K562 (cell line): Measurements from ENCODE around the gene UBE2M. TPM values are rescaled to one million over a fixed set of nuclear protein-coding genes. Genes with fewer than 3 reads are reported as not detected.

ENCODE experiments used
- ASH1L ChIP-seq: fragments of 450-650 bp; IDR thresholded peaks from 2 replicates; pipeline ENCODE4 v1.6.1; 2018; ENCODE audit warnings: borderline replicate concordance, mild to moderate bottlenecking, low read depth; ENCODE audit not compliant: partially characterized antibody
- ATF7 ChIP-seq: fragments of 450-650 bp; IDR thresholded peaks from 2 replicates; pipeline ENCODE4 v1.7.1; 2014; ENCODE audit warnings: mild to moderate bottlenecking, moderate library complexity
- IFI16 ChIP-seq: fragments of 250-450 bp; sonication (Bioruptor Pico); IDR thresholded peaks from 2 replicates; pipeline ENCODE4 v2.1.2; 2022; ENCODE audit warnings: mild to moderate bottlenecking, inconsistent platforms
- KDM5B ChIP-seq: fragments of 200-600 bp; sonication (generic); IDR thresholded peaks from 2 replicates; pipeline ENCODE4 v1.6.1; 2012; ENCODE audit warnings: low read depth, mild to moderate bottlenecking, moderate library complexity, low read length, control low read depth, inconsistent platforms; ENCODE audit not compliant: insufficient replicate concordance
- MCM3 ChIP-seq: fragments of 450-650 bp; IDR thresholded peaks from 2 replicates; pipeline ENCODE4 v1.6.1; 2016
- MLX ChIP-seq, 2 experiments: fragments of 450-650 bp in 1 of 2; sonication (generic) in 1 of 2; formaldehyde crosslinking; conservative IDR thresholded peaks; 2 replicates each; pipeline versions ENCODE4 v1.4.0 to v1.8.1; 2020 to 2022; ENCODE audit warnings: mild to moderate bottlenecking in 1 of 2, missing genetic modification reagents in 1 of 2
- RBM14 ChIP-seq: fragments of 200-400 bp; formaldehyde crosslinking; IDR thresholded peaks from 2 replicates; pipeline ENCODE4 v1.6.1; 2018; ENCODE audit warnings: low read depth, mild to moderate bottlenecking, low read length, moderate library complexity, borderline replicate concordance; ENCODE audit not compliant: insufficient read depth
- TAF9B ChIP-seq: fragments of 450-650 bp; IDR thresholded peaks from 2 replicates; pipeline ENCODE4 v1.6.1; 2018; ENCODE audit warnings: mild to moderate bottlenecking; ENCODE audit not compliant: partially characterized antibody
- YBX1 ChIP-seq: fragments of 450-650 bp; IDR thresholded peaks from 2 replicates; pipeline ENCODE4 v1.7.1; 2016; ENCODE audit warnings: mild to moderate bottlenecking
- ZBTB26 ChIP-seq: fragments of 450-650 bp; formaldehyde crosslinking; IDR thresholded peaks from 2 replicates; pipeline ENCODE4 v1.4.0; 2022; ENCODE audit warnings: missing genetic modification characterization
- ZMIZ1 ChIP-seq, 2 experiments: fragments of 150-350 bp in 1 of 2; IDR thresholded peaks; 2 replicates each; pipeline ENCODE4 v1.6.1; 2012 to 2016; ENCODE audit warnings: low read depth in 2 of 2, low read length in 2 of 2, mild to moderate bottlenecking in 1 of 2, moderate library complexity in 1 of 2
- polyA plus RNA-seq, 8 experiments: library from polyadenylated mRNA; depleted of rRNA in 4 of 8; stranded (reverse) in 5 of 8; unstranded in 3 of 8; fragments of >200 nt; fragmentation: Nextera tagmentation in 2 of 8; fragmentation: Illumina TruSeq in 1 of 8; extraction: Ambion mirVana in 2 of 8; extraction: Trizol in 1 of 8; gene quantifications; 2 replicates each; pipeline versions ENCODE4 v1.2.1 to v1.2.3, GENCODE V29; 2011 to 2014; ENCODE audit warnings: inconsistent platforms in 1 of 8, missing spikeins in 1 of 8
- total RNA-seq, 7 experiments: library from RNA; depleted of rRNA in 6 of 7; stranded (reverse); fragments of >200 nt in 6 of 7; fragmentation: Illumina TruSeq in 2 of 7; extraction: Trizol in 2 of 7; gene quantifications; 2 replicates each; pipeline versions ENCODE4 v1.2.1 to v1.2.3, GENCODE V29; 2011 to 2021; ENCODE audit warnings: low replicate concordance in 1 of 7
- TF ChIP-seq, protein P1 (sequence below): sonication (generic); formaldehyde crosslinking; IDR thresholded peaks from 2 replicates; pipeline ENCODE4 v1.8.1; 2023; ENCODE audit warnings: mild to moderate bottlenecking, missing genetic modification reagents

UBE2M gene
- total and polyA plus RNA-seq, 9 of the 15 experiments (the other 6 are each of a cell fraction or from before 2014, with no cell fraction given): 0.92 to 163 (median 85.7) TPM

DNA sequence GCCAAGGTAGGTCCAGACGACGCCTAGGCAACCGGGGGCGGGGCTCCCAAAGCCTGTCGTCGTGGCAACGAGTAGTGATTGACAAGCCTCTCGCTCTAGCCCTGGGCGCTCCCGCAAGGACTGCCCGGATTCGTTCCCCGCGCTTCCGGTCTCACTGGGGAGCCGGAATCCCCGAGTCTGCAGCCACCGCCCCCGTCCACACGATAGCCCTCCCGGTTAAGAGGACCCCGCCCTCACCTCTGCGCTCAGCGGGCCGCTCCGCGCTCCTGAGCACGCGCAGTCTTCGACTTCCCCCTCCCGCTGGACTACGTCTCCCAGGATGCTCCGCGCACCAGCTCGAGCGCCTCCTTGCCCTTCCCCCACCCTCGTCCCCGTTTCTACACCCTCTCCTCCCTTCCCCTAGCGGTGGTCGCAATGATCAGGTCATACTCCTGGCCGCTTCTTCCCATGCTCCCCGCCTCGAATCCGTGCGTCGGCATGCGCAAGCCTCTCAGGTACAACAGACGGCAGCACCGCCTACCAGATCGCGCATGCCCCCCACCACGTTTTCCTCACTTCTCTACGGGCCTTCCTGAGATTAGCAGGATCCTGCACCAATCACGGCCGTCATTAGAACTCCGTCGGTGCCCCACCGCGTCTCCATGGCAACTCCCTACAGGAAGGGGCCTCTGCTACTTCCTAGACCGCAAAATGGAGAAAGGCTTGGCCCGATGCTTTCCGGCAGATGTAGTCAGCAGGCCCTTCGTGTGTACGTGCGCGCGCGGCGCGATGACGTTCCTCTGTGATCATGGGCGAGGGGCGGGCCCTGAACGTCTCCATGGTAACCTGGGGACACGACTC is 14.6 kb upstream of the UBE2M start, which contains the start of gene MZF1 (continued):
- TF ChIP-seq ZMIZ1 (IDR thresholded peaks at IDR 0.05; ENCODE audit: low read depth in 2 of 2, low read length in 2 of 2) (no peak), MCM3 (no peak), ASH1L (peak; percentile 61), TAF9B (no peak), YBX1 (no peak), ATF7 (peak; percentile 88), IFI16 (CRISPR knock-in tag) (no peak), RBM14 (no peak), KDM5B (peak; percentile 70), MLX (CRISPR knock-in tag; conservative IDR thresholded peaks at IDR 0.05) (0 out of 4 replicates have a peak, but pooled peaks of 1 of the 2 experiments have one; percentile 54), ZBTB26 (peak; percentile 90)
- TF ChIP-seq, protein P1, sequence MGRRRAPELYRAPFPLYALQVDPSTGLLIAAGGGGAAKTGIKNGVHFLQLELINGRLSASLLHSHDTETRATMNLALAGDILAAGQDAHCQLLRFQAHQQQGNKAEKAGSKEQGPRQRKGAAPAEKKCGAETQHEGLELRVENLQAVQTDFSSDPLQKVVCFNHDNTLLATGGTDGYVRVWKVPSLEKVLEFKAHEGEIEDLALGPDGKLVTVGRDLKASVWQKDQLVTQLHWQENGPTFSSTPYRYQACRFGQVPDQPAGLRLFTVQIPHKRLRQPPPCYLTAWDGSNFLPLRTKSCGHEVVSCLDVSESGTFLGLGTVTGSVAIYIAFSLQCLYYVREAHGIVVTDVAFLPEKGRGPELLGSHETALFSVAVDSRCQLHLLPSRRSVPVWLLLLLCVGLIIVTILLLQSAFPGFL (CRISPR knock-in tag): no peak
